ENCODE measurements around the gene EIF3CL.
"Not testable (repeated sequence)": the region's sequence is repeated elsewhere in the genome, so short reads cannot be mapped to it uniquely, and the experiment has no call there.

EIF3CL gene

DNA sequence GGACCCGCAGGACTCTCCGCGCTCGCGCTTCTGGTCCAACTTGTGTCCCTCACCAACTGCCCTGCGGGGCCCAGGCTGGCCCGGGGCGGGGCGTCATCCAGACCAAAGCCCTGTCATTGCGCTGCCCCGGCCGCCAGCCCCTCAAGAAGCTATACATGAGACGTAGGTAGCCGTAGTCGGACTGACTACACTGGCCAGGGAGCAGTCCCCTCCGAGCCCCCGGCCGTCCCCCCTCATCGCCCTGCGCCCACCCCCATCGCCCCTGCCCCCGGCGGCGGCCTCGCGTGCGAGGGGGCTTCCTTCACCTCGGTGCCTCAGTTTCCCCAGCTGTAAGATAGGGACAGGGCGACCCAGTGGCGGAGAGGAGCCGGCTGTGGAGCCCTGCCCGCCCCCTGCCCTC is 35.7 kb downstream of the EIF3CL start:
- DNase-seq, result peak in 1 of 42 donors; percentile 6
- intact Hi-C loops (cut with DNase I), result not testable (repeated sequence)

DNA sequence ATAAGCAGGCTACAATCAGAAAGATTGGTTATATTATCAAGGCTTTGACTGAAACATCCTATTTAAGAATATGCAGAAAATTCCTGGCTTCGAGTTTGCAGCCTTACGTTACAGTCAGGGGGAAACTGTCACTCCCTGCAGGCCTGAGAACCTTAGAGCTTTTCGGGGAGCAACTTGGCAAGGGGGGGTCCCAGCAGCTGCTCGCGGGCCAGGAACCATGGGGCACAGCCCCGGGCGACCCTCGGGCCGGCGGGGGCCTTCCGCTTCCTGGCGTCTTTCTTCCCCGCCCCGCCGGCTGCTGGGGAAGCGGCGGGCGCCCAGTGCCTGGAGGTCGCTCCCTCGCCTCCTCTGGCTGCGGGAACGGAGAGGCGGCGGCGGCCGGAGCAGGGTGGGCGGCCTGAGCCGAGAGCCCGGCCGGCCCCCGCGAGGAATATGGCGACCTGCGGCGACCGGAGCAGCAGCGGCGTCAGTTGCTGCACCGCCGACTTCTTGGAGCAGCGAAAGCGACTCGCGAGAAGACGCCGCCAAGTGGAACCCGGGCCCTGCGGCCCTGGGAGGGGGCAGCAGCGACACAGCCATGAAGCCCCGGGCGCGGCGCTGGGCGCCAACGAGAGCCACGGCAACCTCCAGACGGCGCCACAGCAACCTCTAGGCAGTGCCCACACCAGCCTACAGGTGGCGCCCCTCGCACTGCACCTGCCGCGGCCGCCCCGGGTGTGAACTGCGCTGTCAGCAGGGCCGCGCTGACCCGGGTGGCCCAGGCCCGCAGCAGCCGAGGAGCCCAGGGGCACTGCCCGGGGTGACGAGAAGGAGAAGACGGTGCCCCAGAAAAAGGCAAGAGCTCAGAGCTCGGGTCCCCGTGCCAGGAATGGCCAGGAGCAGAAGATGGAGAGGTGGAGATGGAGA is 39.1 kb downstream of the EIF3CL start:
- intact Hi-C loops (cut with DNase I), result not testable (repeated sequence)
- peak in 4 of 42 donors; percentile 1 to 36 (median 11) for DNase-seq

DNA sequence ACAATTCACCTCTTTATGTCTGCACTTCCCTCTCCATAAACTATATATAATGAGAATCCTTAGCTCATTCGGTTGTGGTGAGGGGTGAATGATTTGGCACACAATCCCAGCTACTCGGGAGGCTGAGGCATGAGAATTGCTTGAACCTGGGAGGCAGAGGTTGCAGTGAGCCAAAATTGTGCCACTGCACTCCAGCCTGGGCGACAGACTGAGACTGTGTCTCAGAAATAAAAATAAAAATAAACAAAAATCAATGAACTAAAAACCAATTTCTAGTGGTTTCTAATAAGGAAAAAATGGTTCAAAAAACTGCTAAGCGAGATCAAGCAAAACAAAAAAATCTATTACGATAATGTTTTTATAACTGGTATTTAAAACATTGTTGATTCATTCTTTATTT is 40.2 kb downstream of the EIF3CL start, which contains the start of gene NPIPB6:
Gene NPIPB6 (minus strand): TSS at position 101 of the 400 bp plus-strand sequence. CDS start 686 bp downstream, outside the sequence.
- intact Hi-C loops (cut with DNase I); DNase-seq: not testable (repeated sequence)

DNA sequence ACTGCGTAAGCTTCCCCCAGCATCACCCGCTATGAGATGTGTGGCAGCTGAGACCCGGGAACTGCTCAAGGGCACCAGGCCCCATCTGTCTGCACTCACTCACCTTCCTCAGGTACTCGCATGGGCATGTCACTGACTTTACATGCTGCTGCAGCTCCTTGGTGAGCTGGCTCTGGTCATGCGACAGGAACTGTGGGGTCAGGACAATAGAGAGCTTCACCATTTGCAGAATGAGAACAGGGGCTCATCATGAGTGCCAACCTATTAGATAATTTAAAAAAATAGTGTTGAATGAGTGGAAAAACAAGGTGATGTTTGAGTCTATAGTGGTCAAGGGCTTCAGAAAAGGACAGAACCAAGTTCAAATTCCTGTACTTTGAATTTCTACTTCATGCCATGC is 41.0 kb downstream of the EIF3CL start:
- DNase-seq; intact Hi-C loops (cut with DNase I): not testable (repeated sequence)

DNA sequence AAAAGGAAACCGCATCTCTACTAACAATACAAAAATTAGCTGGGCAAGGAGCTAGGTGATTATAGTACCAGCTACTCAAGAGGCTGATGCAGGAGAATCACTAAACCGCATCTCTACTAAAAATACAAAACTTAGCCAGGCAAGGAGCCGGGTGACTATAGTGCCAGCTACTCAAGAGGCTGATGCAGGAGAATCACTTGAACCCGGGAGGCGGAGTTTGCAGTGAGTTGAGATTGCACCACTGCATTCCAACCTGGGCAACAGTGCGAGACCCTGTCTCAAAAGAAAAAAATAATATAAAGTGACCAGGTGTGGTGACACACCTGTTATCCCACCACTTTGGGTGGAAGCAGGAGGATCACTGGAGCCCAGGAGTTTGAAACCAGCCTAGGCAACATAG is 65.4 kb downstream of the EIF3CL start:
- peak in 1 of 42 donors; percentile 1 for DNase-seq
- intact Hi-C loops (cut with DNase I), result not testable (repeated sequence)

DNA sequence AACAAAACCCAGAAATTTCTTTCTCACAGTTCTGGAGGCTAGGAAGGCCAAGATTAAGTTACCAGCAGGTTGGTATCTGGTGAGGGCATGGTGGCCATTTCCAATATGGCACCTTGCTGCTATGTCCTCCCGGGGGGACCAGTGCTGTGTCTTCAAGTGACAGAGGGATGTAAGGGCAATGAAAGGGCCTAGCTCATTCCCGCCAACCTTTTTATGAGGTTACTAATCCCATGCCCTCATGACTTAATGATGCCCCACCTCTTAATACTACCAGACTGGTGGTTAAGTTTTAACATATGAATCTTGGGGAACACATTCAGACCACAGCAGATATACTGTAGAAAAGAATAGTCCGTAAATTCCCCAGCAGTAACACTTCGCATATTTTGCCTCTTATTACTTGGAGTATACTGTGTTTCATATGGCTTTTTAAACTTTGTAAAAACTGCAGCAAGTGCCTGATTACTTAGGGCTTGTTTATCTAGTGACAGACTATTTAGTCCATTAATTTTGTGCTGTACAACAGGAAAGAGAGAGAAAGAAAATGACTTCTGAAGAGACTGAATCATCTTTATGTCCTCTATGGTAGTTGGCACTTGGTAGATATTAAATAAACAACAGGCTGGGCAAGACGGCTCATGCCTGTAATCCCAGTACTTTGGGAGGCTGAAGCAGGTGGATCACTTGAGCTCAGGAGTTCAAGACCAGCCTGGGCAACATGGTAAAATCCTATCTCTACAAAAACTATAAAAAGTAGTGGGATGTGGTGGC is 66.5 kb downstream of the EIF3CL start:
- DNase-seq, result peak in 1 of 42 donors; percentile 3

DNA sequence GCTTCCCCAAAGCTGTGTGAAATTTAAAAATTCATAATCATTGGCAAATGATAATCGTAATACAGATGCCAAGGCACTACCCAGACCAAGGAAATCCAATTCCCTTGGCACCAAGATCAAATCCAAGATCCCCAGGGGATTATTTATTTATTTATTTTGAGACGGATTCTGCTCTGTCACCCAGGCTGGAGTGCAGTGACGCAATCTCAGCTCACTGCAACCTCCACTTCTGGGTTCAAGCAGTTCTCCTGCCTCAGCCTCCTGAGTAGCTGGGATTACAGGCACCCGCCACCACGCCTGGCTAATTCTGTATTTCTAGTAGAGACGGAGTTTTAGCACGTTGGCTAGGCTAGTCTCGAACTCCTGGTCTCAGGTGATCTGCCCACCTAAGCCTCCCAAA is 68.0 kb downstream of the EIF3CL start:
- intact Hi-C loops (cut with DNase I), result not testable (repeated sequence)
- DNase-seq, result peak in 1 of 42 donors; percentile 2

More for the DNA sequence above, 66.5 kb downstream of the EIF3CL start:
- intact Hi-C loops (cut with DNase I), result not testable (repeated sequence)

DNA sequence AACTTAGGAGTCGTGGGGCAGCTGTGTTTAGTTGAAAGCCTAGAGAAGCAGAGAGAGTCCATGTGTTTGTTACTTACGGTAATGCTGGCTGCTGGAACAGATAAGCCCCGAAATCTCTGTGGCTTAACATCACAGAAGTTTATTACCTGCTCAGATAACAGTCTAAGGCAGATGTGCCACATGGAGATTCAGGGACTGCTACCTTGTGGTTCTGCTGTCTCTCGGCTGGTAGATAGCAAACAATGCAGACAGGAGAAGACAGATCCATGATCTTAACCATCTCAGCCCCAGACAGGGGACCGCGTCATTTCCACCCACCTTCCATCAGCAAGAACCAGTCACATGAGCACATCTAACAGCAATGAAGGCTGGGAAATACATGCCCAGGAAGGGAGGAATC is 71.0 kb downstream of the EIF3CL start:
- not testable (repeated sequence) for DNase-seq

DNA sequence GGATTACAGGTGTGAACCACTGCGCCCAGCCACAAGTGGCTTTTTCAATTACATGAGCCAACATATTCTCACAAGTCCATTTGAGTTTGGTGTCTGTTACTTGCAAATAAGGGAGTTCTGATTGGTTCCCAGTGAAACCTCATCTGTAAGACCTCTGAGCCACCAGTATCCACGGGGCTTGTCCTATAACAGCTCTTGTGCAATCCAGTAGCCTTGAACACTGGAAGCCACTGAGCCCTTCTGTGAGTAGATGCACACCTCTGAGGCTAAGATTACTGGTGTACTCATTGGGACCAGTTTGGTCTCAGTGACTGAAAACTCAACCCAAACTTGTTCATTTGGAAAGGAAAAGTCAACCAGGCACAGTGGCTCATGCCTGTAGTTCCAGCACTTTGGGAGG is 72.7 kb downstream of the EIF3CL start:
- DNase-seq, result peak in 2 of 42 donors; percentile 1 to 3
- intact Hi-C loops (cut with DNase I), result not testable (repeated sequence)

More for the DNA sequence above, 71.0 kb downstream of the EIF3CL start:
- intact Hi-C loops (cut with DNase I), result not testable (repeated sequence)

DNA sequence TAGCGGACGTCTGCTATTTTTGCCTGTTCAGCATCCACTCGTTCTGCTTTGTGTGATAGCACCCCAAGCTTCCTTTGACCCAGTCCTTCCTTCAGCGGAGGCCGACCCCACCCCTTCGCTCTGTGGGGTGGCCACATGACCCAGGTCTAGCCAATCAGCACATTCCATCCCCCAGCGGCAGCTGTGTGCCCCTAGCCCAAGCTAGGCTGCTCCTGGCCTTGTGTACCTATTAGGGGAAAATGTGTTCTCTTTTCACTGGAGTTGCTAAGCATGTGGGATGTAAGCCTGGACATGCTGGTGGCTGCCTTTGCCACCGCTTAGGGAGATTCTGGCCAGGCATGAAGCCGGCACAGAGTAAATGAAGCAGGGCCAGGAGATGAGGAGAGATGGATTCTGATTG is 73.4 kb downstream of the EIF3CL start:
- intact Hi-C loops (cut with DNase I), result not testable (repeated sequence)
- peak in 41 of 42 donors; percentile 12 to 82 (median 60) for DNase-seq
